ENCODE results near the gene TBATA.

DNA sequence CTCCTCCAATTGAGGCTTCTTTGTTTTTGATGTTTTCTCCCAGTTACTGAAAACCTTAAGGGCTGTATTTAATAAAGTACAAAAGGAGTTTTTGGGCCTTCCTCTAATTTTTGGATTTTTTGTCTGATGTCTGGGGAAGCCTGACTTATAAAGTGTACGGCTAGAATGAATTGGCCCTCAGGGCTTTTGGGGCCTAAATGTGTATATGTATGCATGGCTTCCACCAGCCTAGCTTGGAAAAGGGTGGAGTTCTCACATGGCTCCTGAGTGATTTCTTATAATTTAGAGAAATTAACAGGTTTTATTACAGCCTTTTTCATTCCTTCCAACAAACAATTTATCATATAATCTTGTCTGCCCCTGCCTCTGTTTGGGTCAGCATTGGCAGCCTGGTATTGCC lies 10.4 kb upstream of the TBATA start:
- TF ChIP-seq CTCF (IDR thresholded peaks at IDR 0.05) (no peak), ZFX (IDR thresholded peaks at IDR 0.05; ENCODE audit: borderline replicate concordance) (no peak)

All from 22Rv1 (cell line).